Mesendoderm (in vitro differentiated cells): ENCODE measurements around the gene SKA1. TPM values are rescaled to one million over a fixed set of nuclear protein-coding genes. Genes with fewer than 3 reads are reported as not detected.

Source experiments
- DNase-seq: peaks from one replicate; pipeline ENCODE4 v3.0.0; 2013
- H2AK5ac ChIP-seq: 2 replicates; pipeline ENCODE4 v1.6.1; 2013; ENCODE audit warnings: low read length, inconsistent platforms
- H2BK120ac ChIP-seq: 2 replicates; pipeline ENCODE4 v1.6.1; 2013; ENCODE audit warnings: low read depth, mild to moderate bottlenecking, low read length, moderate library complexity, mixed read lengths
- H2BK15ac ChIP-seq: replicated peaks from 2 replicates; pipeline ENCODE4 v1.6.1; 2013; ENCODE audit warnings: low read depth, mild to moderate bottlenecking, moderate library complexity
- H2BK5ac ChIP-seq: 2 replicates; pipeline ENCODE4 v1.6.1; 2013; ENCODE audit warnings: low read length, inconsistent platforms
- H3K18ac ChIP-seq: 2 replicates; pipeline ENCODE4 v1.6.1; 2013; ENCODE audit warnings: mild to moderate bottlenecking, low read length, mixed read lengths
- H3K23ac ChIP-seq: one replicate; pipeline ENCODE4 v1.6.1; 2013; ENCODE audit warnings: low read length
- H3K27ac ChIP-seq: 2 replicates; pipeline ENCODE4 v1.5.1; 2013; ENCODE audit warnings: low read depth, mild to moderate bottlenecking, inconsistent platforms, low read length, moderate library complexity
- H3K27me3 ChIP-seq: 2 replicates; pipeline ENCODE4 v1.6.1; 2013; ENCODE audit warnings: low read length, control low read depth, mild to moderate bottlenecking, inconsistent platforms; ENCODE audit not compliant: insufficient read depth, poor library complexity
- H3K36me3 ChIP-seq: 2 replicates; pipeline ENCODE4 v1.6.1; 2013; ENCODE audit warnings: low read length, inconsistent platforms; ENCODE audit not compliant: control insufficient read depth, insufficient read depth
- H3K4ac ChIP-seq: one replicate; pipeline ENCODE4 v1.6.1; 2013; ENCODE audit warnings: low read depth, mild to moderate bottlenecking, low read length, moderate library complexity
- H3K4me1 ChIP-seq: 2 replicates; pipeline ENCODE4 v1.6.1; 2013; ENCODE audit warnings: low read depth, low read length, inconsistent platforms; ENCODE audit not compliant: control insufficient read depth
- H3K4me2 ChIP-seq: 2 replicates; pipeline ENCODE4 v1.6.1; 2013; ENCODE audit warnings: low read length
- H3K4me3 ChIP-seq: 2 replicates; pipeline ENCODE4 v1.5.1; 2013; ENCODE audit warnings: mild to moderate bottlenecking, low read length
- H3K56ac ChIP-seq: one replicate; pipeline ENCODE4 v1.6.1; 2013; ENCODE audit warnings: low read length
- H3K79me1 ChIP-seq: 2 replicates; pipeline ENCODE4 v1.6.1; 2013; ENCODE audit warnings: low read length, inconsistent platforms
- H3K79me2 ChIP-seq: 2 replicates; pipeline ENCODE4 v1.6.1; 2013; ENCODE audit warnings: mild to moderate bottlenecking, low read length; ENCODE audit not compliant: control insufficient read depth, insufficient read depth
- H3K9ac ChIP-seq: 2 replicates; pipeline ENCODE4 v1.6.1; 2013; ENCODE audit warnings: low read length, inconsistent platforms
- H4K5ac ChIP-seq: one replicate; pipeline ENCODE4 v1.6.1; 2013; ENCODE audit warnings: low read length
- H4K8ac ChIP-seq: one replicate; pipeline ENCODE4 v1.6.1; 2013; ENCODE audit warnings: low read depth, mild to moderate bottlenecking, control low read depth, low read length, moderate library complexity
- WGBS: extraction: QIAGEN DNeasy Blood & Tissue Kit; methylation state at CpG from one replicate; pipeline ENCODE4 v1.1.7; 2013; ENCODE audit warnings: low lambda C conversion rate, missing lambda C conversion rate; ENCODE audit not compliant: insufficient coverage; ENCODE audit errors: extremely low coverage; 5-methylcytosine and 5-hydroxymethylcytosine counted together
- polyA plus RNA-seq, 2 experiments: library from polyadenylated mRNA; stranded (reverse); fragments of 200-250 nt; gene quantifications; one replicate each; pipeline ENCODE4 v1.2.3, GENCODE V29; 2013

SKA1 gene, protein sequence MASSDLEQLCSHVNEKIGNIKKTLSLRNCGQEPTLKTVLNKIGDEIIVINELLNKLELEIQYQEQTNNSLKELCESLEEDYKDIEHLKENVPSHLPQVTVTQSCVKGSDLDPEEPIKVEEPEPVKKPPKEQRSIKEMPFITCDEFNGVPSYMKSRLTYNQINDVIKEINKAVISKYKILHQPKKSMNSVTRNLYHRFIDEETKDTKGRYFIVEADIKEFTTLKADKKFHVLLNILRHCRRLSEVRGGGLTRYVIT
- polyA plus RNA-seq (2013, experiment 1 of 2), result 48.5 TPM
- polyA plus RNA-seq (2013, experiment 2 of 2), result 46.9 TPM

DNA sequence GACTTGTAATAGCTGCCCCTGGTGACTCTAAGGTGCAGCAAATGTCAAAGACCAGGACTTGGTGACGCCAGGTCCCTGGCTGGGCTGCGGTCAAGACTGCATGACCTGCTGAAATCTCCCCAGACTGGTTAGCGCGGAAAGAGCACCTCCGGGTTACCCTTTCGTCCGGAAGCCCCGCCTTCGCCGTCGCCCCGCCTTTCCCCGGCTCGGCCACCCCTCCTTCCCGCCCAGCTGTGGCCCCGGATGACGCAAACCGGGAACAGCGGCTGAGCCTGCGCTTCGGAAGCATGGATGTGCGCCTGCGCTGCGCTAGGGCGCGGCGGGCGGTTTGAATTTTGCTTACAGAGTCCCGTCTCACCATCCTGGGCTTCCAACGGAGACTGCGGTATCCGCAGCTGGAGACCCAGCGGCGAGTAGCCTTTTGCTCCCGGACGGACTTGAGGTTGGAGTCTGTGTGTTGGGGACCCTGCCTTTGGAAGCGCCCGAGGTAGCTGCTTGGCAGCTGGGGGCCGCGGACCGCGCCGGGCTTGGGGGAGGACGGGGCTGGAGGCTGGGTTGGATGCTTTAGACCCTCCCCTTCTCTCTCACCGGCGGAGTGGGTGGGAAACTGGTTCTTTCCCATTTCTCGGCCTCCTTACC, at the start of gene SKA1:
SKA1 (plus strand) TSS at position 294 of the 639 bp plus-strand sequence. CDS start 785 bp downstream, outside the sequence.
- H3K4me2 ChIP-seq, result peak within 1 kb of the TSS; percentile 72
- peaks cover 4% of the 10 kb centered on the region for H3K79me1 ChIP-seq
- no peaks in the 10 kb centered on the region for H3K27me3 ChIP-seq
- peak within 1 kb of the TSS; percentile 88 for H3K27ac ChIP-seq
- peak within 1 kb of the TSS; percentile 57 for H2BK15ac ChIP-seq
- peak within 1 kb of the TSS; percentile 82 for H3K4me3 ChIP-seq
- no peaks in the 10 kb centered on the region for H3K36me3 ChIP-seq
- H2BK5ac ChIP-seq, result peak within 1 kb of the TSS; percentile 52
- no peak within 1 kb of the TSS for H2AK5ac ChIP-seq
- peak within 1 kb of the TSS; percentile 89 for H3K9ac ChIP-seq
- H3K23ac ChIP-seq, result peak within 1 kb of the TSS; percentile 38
- H3K79me2 ChIP-seq, result peaks cover 6% of the 10 kb centered on the region
- peak within 1 kb of the TSS; percentile 85 for H2BK120ac ChIP-seq
- peak within 1 kb of the TSS; percentile 42 for H3K4ac ChIP-seq
- no CpG with 5 or more reads among the region's 47 CpGs for WGBS
- no peak within 1 kb of the TSS for H4K5ac ChIP-seq
- H3K18ac ChIP-seq, result peak within 1 kb of the TSS; percentile 90
- H3K56ac ChIP-seq, result peak within 1 kb of the TSS; percentile 94
- DNase-seq, result peak; percentile 98
- peak within 1 kb of the TSS; percentile 95 for H4K8ac ChIP-seq
- peaks cover 5% of the 10 kb centered on the region for H3K4me1 ChIP-seq

DNA sequence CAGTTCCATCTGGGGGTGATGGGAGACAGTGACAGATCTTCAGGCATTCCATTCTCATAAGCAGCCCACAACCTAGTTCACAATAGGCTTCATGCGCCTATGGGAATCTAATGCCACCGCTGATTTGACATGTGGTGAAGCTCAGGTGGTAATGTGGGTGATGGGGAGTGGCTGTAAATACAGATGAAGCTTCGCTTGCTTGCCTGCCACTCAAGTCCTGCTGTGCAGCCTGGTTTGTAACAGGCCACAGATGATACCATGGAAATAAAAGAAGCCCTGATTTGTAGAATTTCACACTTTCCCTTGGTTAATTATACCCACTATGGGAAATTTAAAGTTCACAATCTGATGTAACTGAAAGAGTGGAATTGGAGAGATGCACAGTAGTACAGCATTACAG, 46.9 kb upstream of the SKA1 start:
- WGBS, result no CpG with 5 or more reads among the region's 3 CpGs
- no peak overlapping the region for H3K56ac ChIP-seq
- H4K8ac ChIP-seq, result no peak overlapping the region

DNA sequence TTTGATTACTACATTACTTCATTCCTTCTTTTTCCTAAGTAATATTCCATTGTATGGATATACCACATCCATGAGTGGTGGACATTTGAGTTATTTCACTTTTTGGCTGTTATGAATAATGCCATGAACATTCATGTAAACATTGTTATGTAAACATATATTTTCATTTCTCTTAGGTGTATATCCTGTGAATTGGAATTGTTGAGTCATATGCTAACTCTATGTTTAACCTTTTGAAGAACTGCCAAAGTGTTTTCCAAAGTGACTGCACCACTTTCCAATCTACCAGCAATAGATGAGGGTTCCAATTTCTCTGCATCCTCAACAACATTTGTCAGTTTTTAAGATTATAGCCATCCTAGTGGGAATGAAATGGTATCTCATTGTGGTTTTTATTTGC, 44.7 kb upstream of the SKA1 start:
- Histone ChIP-seq H3K36me3 (no peaks in the 10 kb centered on the region), H3K27me3 (no peaks in the 10 kb centered on the region), H3K4me2 (no peak overlapping the region), H4K8ac (no peak overlapping the region), H3K4ac (no peak overlapping the region), H3K4me3 (no peak overlapping the region), H3K79me2 (no peaks in the 10 kb centered on the region), H3K27ac (no peak overlapping the region), H3K23ac (no peak overlapping the region), H2BK5ac (no peak overlapping the region), H2BK120ac (no peak overlapping the region), H3K18ac (no peak overlapping the region), H3K9ac (no peak overlapping the region), H3K79me1 (no peaks in the 10 kb centered on the region), H2BK15ac (no peak overlapping the region), H3K56ac (no peak overlapping the region), H3K4me1 (no peaks in the 10 kb centered on the region), H2AK5ac (no peak overlapping the region), H4K5ac (no peak overlapping the region)
- no peak for DNase-seq

More for the DNA sequence above, 46.9 kb upstream of the SKA1 start:
- Histone ChIP-seq H3K4me1 (no peaks in the 10 kb centered on the region), H2AK5ac (no peak overlapping the region), H3K27me3 (no peaks in the 10 kb centered on the region), H3K9ac (no peak overlapping the region), H3K27ac (no peak overlapping the region), H2BK15ac (no peak overlapping the region), H3K18ac (no peak overlapping the region), H3K79me1 (no peaks in the 10 kb centered on the region), H3K23ac (no peak overlapping the region), H2BK5ac (no peak overlapping the region), H3K4me3 (no peak overlapping the region), H3K79me2 (no peaks in the 10 kb centered on the region), H3K4me2 (no peak overlapping the region), H3K36me3 (no peaks in the 10 kb centered on the region), H3K4ac (no peak overlapping the region), H2BK120ac (no peak overlapping the region), H4K5ac (no peak overlapping the region)
- no peak for DNase-seq

DNA sequence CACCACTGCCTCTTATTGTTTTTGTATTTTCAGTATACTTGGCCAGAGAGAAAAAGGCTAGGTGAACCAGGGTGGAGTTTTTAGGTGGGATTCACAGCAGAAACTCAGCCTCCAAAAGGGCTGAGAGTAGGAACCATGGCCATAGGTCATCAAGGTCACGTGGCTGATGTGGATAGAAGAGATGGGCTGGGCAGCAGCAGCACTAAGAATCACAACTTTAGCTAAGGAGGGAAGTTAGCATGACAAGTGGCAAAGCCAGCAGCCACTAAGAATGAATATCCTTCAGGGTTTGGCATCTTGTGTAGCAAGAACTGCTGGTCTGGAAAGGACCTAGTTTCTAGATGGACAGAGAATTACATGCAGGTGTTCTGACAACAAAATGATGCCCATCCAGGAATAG, 43.2 kb upstream of the SKA1 start:
- H2BK120ac ChIP-seq, result no peak overlapping the region
- H3K36me3 ChIP-seq, result no peaks in the 10 kb centered on the region
- no peak overlapping the region for H3K27ac ChIP-seq
- WGBS, result no CpG with 5 or more reads among the region's 1 CpG
- no peaks in the 10 kb centered on the region for H3K4me1 ChIP-seq
- no peak overlapping the region for H3K4me3 ChIP-seq
- DNase-seq, result no peak
- no peak overlapping the region for H2AK5ac ChIP-seq
- no peak overlapping the region for H3K9ac ChIP-seq
- no peak overlapping the region for H3K56ac ChIP-seq
- no peak overlapping the region for H3K23ac ChIP-seq
- H4K8ac ChIP-seq, result no peak overlapping the region
- H3K79me2 ChIP-seq, result no peaks in the 10 kb centered on the region
- H3K4ac ChIP-seq, result no peak overlapping the region
- H3K79me1 ChIP-seq, result no peaks in the 10 kb centered on the region
- H2BK15ac ChIP-seq, result no peak overlapping the region
- no peak overlapping the region for H4K5ac ChIP-seq
- no peak overlapping the region for H3K18ac ChIP-seq
- H3K27me3 ChIP-seq, result no peaks in the 10 kb centered on the region
- H2BK5ac ChIP-seq, result no peak overlapping the region
- H3K4me2 ChIP-seq, result no peak overlapping the region

DNA sequence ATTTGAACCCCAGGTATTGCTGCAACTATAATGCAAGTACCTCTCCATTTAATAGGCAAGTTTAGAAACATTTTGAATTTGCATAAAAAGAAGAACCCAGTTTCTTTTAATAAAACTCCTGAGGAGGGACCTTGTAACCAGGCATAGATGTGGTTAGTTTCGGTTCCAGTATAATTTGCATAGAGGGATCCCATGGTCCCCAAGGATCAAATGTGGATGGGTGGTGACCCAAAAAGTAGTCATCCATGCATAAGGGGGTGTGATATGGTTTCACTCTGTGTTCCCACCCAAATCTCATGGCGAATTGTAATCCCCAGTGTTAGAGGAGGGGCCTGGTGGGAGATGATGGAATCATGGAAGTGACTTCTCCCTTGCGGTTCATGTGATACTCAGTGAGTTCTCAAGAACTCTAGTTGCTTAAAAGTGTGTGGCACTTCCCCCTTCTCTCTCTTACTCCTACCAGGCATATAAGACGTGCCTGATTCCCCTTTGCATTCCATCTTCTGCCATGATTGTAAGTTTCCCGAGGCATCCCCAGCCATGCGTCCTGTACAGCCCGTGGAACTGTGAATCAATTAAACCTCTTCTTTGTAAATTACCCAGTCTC, 40.2 kb upstream of the SKA1 start:
- Histone ChIP-seq H3K27ac (no peak overlapping the region), H4K8ac (no peak overlapping the region), H3K18ac (no peak overlapping the region), H3K4ac (no peak overlapping the region), H3K36me3 (no peaks in the 10 kb centered on the region), H3K79me1 (no peaks in the 10 kb centered on the region), H3K4me3 (no peak overlapping the region), H4K5ac (no peak overlapping the region), H3K23ac (no peak overlapping the region), H3K27me3 (no peaks in the 10 kb centered on the region), H3K56ac (no peak overlapping the region), H3K4me1 (peaks cover 7% of the 10 kb centered on the region), H2BK120ac (no peak overlapping the region), H2AK5ac (no peak overlapping the region), H2BK15ac (no peak overlapping the region), H2BK5ac (no peak overlapping the region), H3K9ac (no peak overlapping the region), H3K79me2 (no peaks in the 10 kb centered on the region), H3K4me2 (no peak overlapping the region)
- no peak for DNase-seq
- WGBS, result no CpG with 5 or more reads among the region's 7 CpGs
